ENCODE measurements around the gene DNAJC22.
"Not testable (repeated sequence)": the region's sequence is repeated elsewhere in the genome, so short reads cannot be mapped to it uniquely, and the experiment has no call there.

DNAJC22 gene

DNA sequence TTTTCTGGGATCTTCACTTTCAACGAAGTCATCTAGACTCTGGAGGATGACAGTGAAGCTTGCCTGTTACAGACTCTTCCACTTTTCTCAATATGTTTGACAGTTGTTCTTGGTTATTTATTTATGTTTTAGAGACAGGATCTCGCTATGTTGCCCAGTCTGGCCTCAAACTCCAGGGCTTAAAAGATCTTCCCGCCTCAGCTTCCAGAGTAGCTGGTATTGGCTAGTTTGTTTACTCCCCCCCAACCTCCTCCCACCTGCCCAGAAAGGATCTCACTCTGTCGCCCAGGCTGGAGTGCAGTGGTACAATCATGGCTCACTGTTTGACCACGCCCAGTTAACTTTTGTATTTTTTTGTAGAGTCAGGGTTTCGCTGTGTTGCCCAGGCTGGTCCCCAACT is 23.9 kb downstream of the DNAJC22 start:
- no peak for DNase-seq (ENCODE audit: low read depth in 2 of 2)
- TF ChIP-seq CTCF (IDR thresholded peaks at IDR 0.05; ENCODE audit: low read depth, low read length) = no peak
- no peak overlapping the region for H3K4me3 ChIP-seq (replicated peaks in 1 of 2; ENCODE audit: low read depth in 2 of 2, low read length in 2 of 2)

GRCh38 chr12:49375406-49375805 is 28.7 kb downstream of the DNAJC22 start:
- no peak for DNase-seq (ENCODE audit: low read depth in 2 of 2)
- no peak for TF ChIP-seq CTCF (IDR thresholded peaks at IDR 0.05; ENCODE audit: low read depth, low read length)
- H3K4me3 ChIP-seq (replicated peaks in 1 of 2; ENCODE audit: low read depth in 2 of 2, low read length in 2 of 2) = no peak overlapping the region

DNA sequence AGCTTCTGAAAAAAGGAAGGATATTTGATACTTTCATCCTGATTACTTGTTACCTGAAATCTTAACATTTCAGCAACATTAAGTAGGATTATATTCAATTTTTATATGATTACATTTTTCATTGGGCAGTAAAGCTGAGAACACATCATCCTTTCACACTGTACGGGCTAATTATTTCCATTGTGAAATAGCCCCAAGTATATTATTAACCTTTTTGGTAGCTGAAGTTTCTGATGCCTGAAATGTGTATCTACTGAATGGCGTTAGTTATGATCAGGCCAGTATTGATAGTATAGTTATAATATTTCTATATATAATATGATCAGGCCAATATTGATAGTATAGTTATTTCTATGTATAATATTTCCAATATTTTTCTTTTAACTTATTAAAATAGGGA is 30.7 kb downstream of the DNAJC22 start:
- H3K4me3 ChIP-seq (replicated peaks in 1 of 2; ENCODE audit: low read depth in 2 of 2, low read length in 2 of 2) = no peak overlapping the region
- TF ChIP-seq CTCF (IDR thresholded peaks at IDR 0.05; ENCODE audit: low read depth, low read length) = no peak
- no peak for DNase-seq (ENCODE audit: low read depth in 2 of 2)

DNA sequence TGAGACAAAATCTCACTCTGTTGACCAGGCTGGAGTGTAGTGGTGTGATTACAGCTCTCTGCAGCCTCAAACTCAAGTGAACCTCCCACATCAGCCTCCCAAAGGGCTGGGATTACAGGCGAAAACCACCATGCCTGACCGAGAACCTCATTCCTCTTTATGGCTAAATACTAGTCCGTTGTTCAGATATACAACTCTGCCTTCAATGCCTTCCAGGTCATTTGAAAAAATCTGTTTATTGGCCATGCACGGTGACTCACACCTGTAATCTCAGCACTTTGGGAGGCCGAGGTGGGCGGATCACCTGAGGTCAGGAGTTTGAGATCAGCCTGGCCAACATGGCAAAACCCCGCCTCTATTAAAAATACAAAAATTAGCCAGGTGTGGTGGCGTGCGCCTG is 33.5 kb downstream of the DNAJC22 start:
- DNase-seq (ENCODE audit: low read depth in 2 of 2); H3K4me3 ChIP-seq (replicated peaks in 1 of 2; ENCODE audit: low read depth in 2 of 2, low read length in 2 of 2): not testable (repeated sequence)

GRCh38 chr12:49388682-49389386 is 42.1 kb downstream of the DNAJC22 start:
- TF ChIP-seq CTCF (IDR thresholded peaks at IDR 0.05; ENCODE audit: low read depth, low read length) = no peak
- H3K4me3 ChIP-seq (replicated peaks in 1 of 2; ENCODE audit: low read depth in 2 of 2, low read length in 2 of 2) = no peak overlapping the region
- no peak for DNase-seq (ENCODE audit: low read depth in 2 of 2)

- H3K4me3 ChIP-seq (replicated peaks in 1 of 2; ENCODE audit: low read depth in 2 of 2, low read length in 2 of 2) = no peak overlapping the region
- DNase-seq (ENCODE audit: low read depth in 2 of 2) = no peak
- no peak for TF ChIP-seq CTCF (IDR thresholded peaks at IDR 0.05; ENCODE audit: low read depth, low read length)
Measured at GRCh38 chr12:49389387-49389703, 42.7 kb downstream of the DNAJC22 start.

DNA sequence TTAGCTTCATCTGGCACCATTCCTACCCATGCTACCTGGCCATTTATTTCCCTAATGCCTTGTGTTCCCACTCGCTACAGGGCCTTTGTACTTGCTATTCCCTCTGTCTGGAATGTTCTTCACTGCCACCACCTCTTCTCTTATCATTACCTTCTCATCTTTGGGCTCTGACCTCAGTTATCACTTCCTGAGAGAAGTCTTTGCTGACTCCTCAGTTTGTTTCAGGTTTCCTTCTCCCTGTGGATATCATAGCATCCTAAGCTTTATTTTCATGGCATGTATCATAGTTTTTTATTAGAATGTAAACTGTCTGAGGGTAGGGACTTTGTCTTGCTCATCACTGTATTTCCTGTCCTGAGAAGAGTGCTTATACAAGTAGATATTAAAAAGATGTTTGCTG is 50.3 kb downstream of the DNAJC22 start:
- DNase-seq (ENCODE audit: low read depth in 2 of 2) = no peak
- no peak overlapping the region for H3K4me3 ChIP-seq (replicated peaks in 1 of 2; ENCODE audit: low read depth in 2 of 2, low read length in 2 of 2)
- no peak for TF ChIP-seq CTCF (IDR thresholded peaks at IDR 0.05; ENCODE audit: low read depth, low read length)
